Erythroblast (primary cell): Measurements from ENCODE around the gene ZCWPW1.

ENCODE experiments used
- GATA1 ChIP-seq: IDR thresholded peaks from 2 replicates; pipeline ENCODE4 v1.6.1; 2011; ENCODE audit warnings: low read depth, mild to moderate bottlenecking, control low read depth, low read length, moderate library complexity
- POLR2A ChIP-seq: IDR thresholded peaks from 2 replicates; pipeline ENCODE4 v1.6.1; 2011; ENCODE audit warnings: mild to moderate bottlenecking, low read length

- TF ChIP-seq POLR2A (no peak), GATA1 (no peak)
These were observed 53.9 kb downstream of the ZCWPW1 start for GRCh38 chr7:100374601-100375000.
